A375 (cell line): ENCODE data around the gene WDR12. TPM values are rescaled to one million over a fixed set of nuclear protein-coding genes. Genes with fewer than 3 reads are reported as not detected.

ENCODE experiments used
- total RNA-seq: library from RNA; depleted of rRNA; stranded (reverse); fragments of >200 nt; shearing (Covaris generic); gene quantifications from 2 replicates; pipeline ENCODE4 v1.2.3, GENCODE V29; 2014; rRNA removed

WDR12 gene
- 46.8 and 75.9 TPM in 2 replicates for total RNA-seq

DNA sequence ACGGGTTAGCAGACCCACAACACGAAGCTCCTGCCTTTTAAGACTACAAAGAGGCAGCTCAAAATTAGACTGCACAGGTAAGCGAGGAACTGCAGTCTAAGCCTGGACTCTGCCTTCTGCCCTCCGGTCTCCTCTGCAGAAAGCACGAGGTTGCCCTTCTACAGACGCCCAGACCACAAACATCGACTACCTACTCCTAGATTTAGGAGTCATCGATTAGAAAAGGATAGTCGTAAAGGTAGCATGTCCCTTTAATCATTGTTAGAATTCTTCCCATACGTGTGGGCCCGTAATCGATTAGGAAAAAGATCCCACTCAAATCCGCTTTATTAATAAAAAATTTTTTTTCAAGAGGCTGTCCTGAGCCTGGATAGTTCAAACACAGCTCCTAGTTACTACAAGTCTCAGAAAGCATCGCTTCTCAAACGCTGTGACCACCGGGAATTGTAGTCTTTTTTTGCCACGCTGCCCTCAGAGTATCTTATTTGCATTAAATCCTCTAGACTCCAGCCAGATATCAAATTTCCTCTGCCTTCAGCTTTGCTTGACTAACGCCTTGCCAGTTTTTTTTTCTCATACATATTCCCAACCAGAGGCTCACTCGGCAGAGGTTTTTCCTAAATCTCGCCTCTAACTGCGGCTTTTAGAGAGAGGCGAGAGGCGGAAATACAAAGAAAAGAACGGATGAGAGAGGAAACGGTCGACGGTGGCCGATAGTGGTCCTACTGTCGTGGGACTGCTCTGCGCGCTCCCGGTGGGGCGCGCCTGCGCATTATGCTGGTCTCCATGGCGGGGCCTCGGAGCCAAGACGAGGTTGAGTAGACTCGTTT is at the start of gene WDR12, which contains the start of gene CARF:
Gene WDR12, minus strand, starts transcription at position 162 of the 830 bp plus-strand sequence. CDS start 197 bp downstream, outside the sequence.
Gene CARF, plus strand, starts transcription at position 764 of the 830 bp plus-strand sequence. CDS start 29,628 bp downstream, outside the sequence.

GRCh38 chr2:202871300-202872141 is 40.0 kb downstream of the WDR12 start, which contains the start of gene ICA1L:
TSS of gene ICA1L (minus strand) at chr2:202871766. CDS start at chr2:202829009, 42,757 bp downstream.

Other genes with a start within 250 kb of the WDR12 start
- gene ICA1L, start 39.9 kb downstream of the WDR12 start, total RNA-seq = 5.9 and 8.3 TPM in 2 replicates
- 1.7 and 2.5 TPM in 2 replicates for gene CARF, start 602 bp upstream of the WDR12 start, total RNA-seq
- 6.1 and 6.4 TPM in 2 replicates for gene NBEAL1, start 103.2 kb upstream of the WDR12 start, total RNA-seq